ENCODE results near the gene ARHGAP32. TPM values are rescaled to one million over a fixed set of nuclear protein-coding genes. Genes with fewer than 3 reads are reported as not detected.

The ARHGAP32 gene
- total RNA-seq, 1 experiment from 2014 or later, result 27.8 TPM

- TF ChIP-seq, protein P1, sequence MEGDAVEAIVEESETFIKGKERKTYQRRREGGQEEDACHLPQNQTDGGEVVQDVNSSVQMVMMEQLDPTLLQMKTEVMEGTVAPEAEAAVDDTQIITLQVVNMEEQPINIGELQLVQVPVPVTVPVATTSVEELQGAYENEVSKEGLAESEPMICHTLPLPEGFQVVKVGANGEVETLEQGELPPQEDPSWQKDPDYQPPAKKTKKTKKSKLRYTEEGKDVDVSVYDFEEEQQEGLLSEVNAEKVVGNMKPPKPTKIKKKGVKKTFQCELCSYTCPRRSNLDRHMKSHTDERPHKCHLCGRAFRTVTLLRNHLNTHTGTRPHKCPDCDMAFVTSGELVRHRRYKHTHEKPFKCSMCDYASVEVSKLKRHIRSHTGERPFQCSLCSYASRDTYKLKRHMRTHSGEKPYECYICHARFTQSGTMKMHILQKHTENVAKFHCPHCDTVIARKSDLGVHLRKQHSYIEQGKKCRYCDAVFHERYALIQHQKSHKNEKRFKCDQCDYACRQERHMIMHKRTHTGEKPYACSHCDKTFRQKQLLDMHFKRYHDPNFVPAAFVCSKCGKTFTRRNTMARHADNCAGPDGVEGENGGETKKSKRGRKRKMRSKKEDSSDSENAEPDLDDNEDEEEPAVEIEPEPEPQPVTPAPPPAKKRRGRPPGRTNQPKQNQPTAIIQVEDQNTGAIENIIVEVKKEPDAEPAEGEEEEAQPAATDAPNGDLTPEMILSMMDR (IDR thresholded peaks at IDR 0.05 in 2 of 3, conservative IDR thresholded peaks at IDR 0.05 in 1 of 3; ENCODE audit: borderline replicate concordance in 1 of 3, insufficient read depth in 1 of 3, low read depth in 2 of 3, low read length in 2 of 3), result peak; percentile 5 to 24 (median 22); a peak in 1 of 6 replicates
- TF ChIP-seq ZFX (IDR thresholded peaks at IDR 0.05) (no peak), SIN3A (IDR thresholded peaks at IDR 0.05; ENCODE audit: low read depth) (no peak), RAD21 (IDR thresholded peaks at IDR 0.05; ENCODE audit: low read depth) (peak; percentile 28; the same call in 1 of the 2 replicates), SRF (IDR thresholded peaks at IDR 0.05; ENCODE audit: low read depth) (no peak), JUND (IDR thresholded peaks at IDR 0.05) (no peak)
Measured at GRCh38 chr11:129018991-129019390, 173.1 kb downstream of the ARHGAP32 start (continued).

DNA sequence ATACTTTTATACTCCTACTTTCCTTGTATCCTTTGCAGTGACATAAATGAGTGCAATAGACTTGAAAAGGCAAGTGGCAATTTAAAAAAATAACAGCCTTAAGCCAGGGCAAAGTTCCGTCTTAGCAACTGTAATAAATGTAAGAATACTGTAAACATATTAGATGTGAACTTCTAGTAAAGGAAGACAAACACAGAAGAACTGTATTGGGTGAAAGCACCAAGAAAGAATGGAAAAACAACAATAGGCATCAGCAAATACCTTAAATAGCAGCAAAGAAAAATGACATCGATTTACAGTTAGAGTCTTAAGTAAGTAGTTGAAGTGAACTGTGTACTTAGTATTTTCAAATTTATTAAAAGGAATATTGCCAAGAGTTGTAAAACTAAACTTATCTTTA, 174.0 kb downstream of the ARHGAP32 start:
- Histone ChIP-seq H3K4me2 (ENCODE audit: low read length) (no peak overlapping the region), H3K79me2 (ENCODE audit: insufficient read depth, low read length) (no peaks in the 10 kb centered on the region), H3K4me1 (ENCODE audit: control insufficient read depth in 1 of 2, insufficient read depth in 2 of 2, low read length in 2 of 2) (peaks cover 14 to 20% of the 10 kb centered on the region in 2 experiments), H3K4me3 (replicated peaks in 1 of 2; ENCODE audit: low read depth in 1 of 2, low read length in 2 of 2) (no peak overlapping the region), H3K27me3 (ENCODE audit: insufficient read depth, low read length) (no peaks in the 10 kb centered on the region), H3K9me2 (ENCODE audit: insufficient read depth) (no peaks in the 10 kb centered on the region), H2AFZ (ENCODE audit: low read depth, low read length, poor library complexity, severe bottlenecking) (no peak overlapping the region), H3K9ac (ENCODE audit: low read length) (no peak overlapping the region), H3K27ac (ENCODE audit: low read depth, low read length) (no peak overlapping the region), H4K20me1 (ENCODE audit: insufficient read depth) (no peaks in the 10 kb centered on the region), H3K36me3 (ENCODE audit: control insufficient read depth in 1 of 2, insufficient read depth in 2 of 2, low read length in 2 of 2) (no peaks in the 10 kb centered on the region), H3K9me3 (ENCODE audit: control insufficient read depth in 1 of 2, insufficient read depth in 1 of 2, low read depth in 1 of 2, low read length in 2 of 2) (no peaks in the 10 kb centered on the region)
- no peak for TF ChIP-seq POLR2A (IDR thresholded peaks at IDR 0.05; ENCODE audit: borderline replicate concordance, extremely low read depth, insufficient read depth, insufficient read length)
- TF ChIP-seq ATF3 (IDR thresholded peaks at IDR 0.05), result no peak
- TF ChIP-seq, protein P2, sequence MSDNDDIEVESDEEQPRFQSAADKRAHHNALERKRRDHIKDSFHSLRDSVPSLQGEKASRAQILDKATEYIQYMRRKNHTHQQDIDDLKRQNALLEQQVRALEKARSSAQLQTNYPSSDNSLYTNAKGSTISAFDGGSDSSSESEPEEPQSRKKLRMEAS (IDR thresholded peaks at IDR 0.05), result no peak
- intact Hi-C loops (cut with micrococcal nuclease), result no loop called here
- ChIA-PET CTCF (no interaction called here), POLR2A (no interaction called here), RAD21 (ENCODE audit: low non-redundant PET in 1 of 2, low total read pairs in 2 of 2, uncharacterized antibody in 2 of 2, unreplicated experiment in 2 of 2) (no interaction called here)
- DNase-seq (ENCODE audit: low read depth, low spot score) (no peak), ATAC-seq (no peak)
- BruUV-seq (replicated peaks), result no TSS peak
